HepG2 (cell line): ENCODE results near the gene ZIM2. TPM values are rescaled to one million over a fixed set of nuclear protein-coding genes. Genes with fewer than 3 reads are reported as not detected.

Source experiments
- ARNT ChIP-seq: fragments of 450-650 bp; IDR thresholded peaks from 2 replicates; pipeline ENCODE4 v1.6.1; 2017
- GABPB1 ChIP-seq: IDR thresholded peaks from 2 replicates; pipeline ENCODE4 v1.6.1; 2016; ENCODE audit warnings: mild to moderate bottlenecking, missing genetic modification reagents, moderate library complexity, missing compliant biosample characterization
- PHF21A ChIP-seq: sonication (generic); formaldehyde crosslinking; IDR thresholded peaks from 2 replicates; pipeline ENCODE4 v1.5.0; 2020; ENCODE audit warnings: mild to moderate bottlenecking, missing genetic modification reagents
- RAD21 ChIP-seq: fragments of 450-650 bp; formaldehyde crosslinking; IDR thresholded peaks from 2 replicates; pipeline ENCODE4 v1.5.0; 2020; ENCODE audit warnings: mild to moderate bottlenecking
- YEATS2 ChIP-seq: sonication (generic); formaldehyde crosslinking; IDR thresholded peaks from 2 replicates; pipeline ENCODE4 v1.4.0; 2020; ENCODE audit warnings: missing genetic modification reagents, borderline replicate concordance
- ZNF44 ChIP-seq: sonication (generic); formaldehyde crosslinking; IDR thresholded peaks from 2 replicates; pipeline ENCODE4 v1.5.1; 2020; ENCODE audit warnings: mild to moderate bottlenecking, missing genetic modification reagents
- ZNF557 ChIP-seq: sonication (generic); formaldehyde crosslinking; IDR thresholded peaks from 2 replicates; pipeline ENCODE4 v1.4.0; 2020; ENCODE audit warnings: missing genetic modification reagents
- ZNF660 ChIP-seq: sonication (generic); formaldehyde crosslinking; IDR thresholded peaks from 2 replicates; pipeline ENCODE4 v1.5.1; 2020; ENCODE audit warnings: mild to moderate bottlenecking, low read depth, missing genetic modification reagents, borderline replicate concordance
- ZNF83 ChIP-seq: sonication (generic); formaldehyde crosslinking; IDR thresholded peaks from 2 replicates; pipeline ENCODE4 v1.4.0; 2020; ENCODE audit warnings: missing genetic modification reagents, mild to moderate bottlenecking, borderline replicate concordance
- polyA plus RNA-seq, 8 experiments: library from polyadenylated mRNA; depleted of rRNA in 3 of 8; stranded (reverse) in 7 of 8; unstranded in 1 of 8; fragments of >200 nt; fragmentation: Illumina TruSeq in 4 of 8; extraction: Trizol in 4 of 8; gene quantifications; 2 replicates each; pipeline versions ENCODE4 v1.2.1 to v1.2.3, GENCODE V29; 2011 to 2016; ENCODE audit warnings: low read depth in 4 of 8, missing spikeins in 1 of 8, mixed read lengths in 1 of 8; ENCODE audit not compliant: insufficient read depth in 1 of 8
- total RNA-seq, 5 experiments: library from RNA; depleted of rRNA; stranded (reverse); fragments of >200 nt; fragmentation: Illumina TruSeq; extraction: Trizol; gene quantifications; 2 replicates each; pipeline ENCODE4 v1.2.3, GENCODE V29; 2016; ENCODE audit warnings: low read depth in 1 of 5
- TF ChIP-seq, protein P1 (sequence below): sonication (generic); formaldehyde crosslinking; conservative IDR thresholded peaks from 2 replicates; pipeline ENCODE4 v1.8.1; 2023; ENCODE audit warnings: missing genetic modification reagents
- TF ChIP-seq, protein P2 (sequence below): sonication (generic); formaldehyde crosslinking; IDR thresholded peaks from 2 replicates; pipeline ENCODE4 v1.4.0; 2020; ENCODE audit warnings: missing genetic modification reagents, borderline replicate concordance
- TF ChIP-seq, protein P3 (sequence below): IDR thresholded peaks from 2 replicates; pipeline ENCODE4 v1.6.1; 2016; ENCODE audit warnings: low read depth, missing genetic modification reagents, missing compliant biosample characterization
- TF ChIP-seq, protein P4 (sequence below), 2 experiments: sonication (generic) in 1 of 2; formaldehyde crosslinking in 1 of 2; IDR thresholded peaks; 2 replicates each; pipeline versions ENCODE4 v1.4.0 to v1.6.1; 2016 to 2020; ENCODE audit warnings: borderline replicate concordance in 1 of 2, low read depth in 1 of 2, mild to moderate bottlenecking in 1 of 2, missing genetic modification reagents in 1 of 2

Gene ZIM2
- total and polyA plus RNA-seq, 2 of the 13 experiments (the other 11 are each of a cell fraction or from before 2014, with no cell fraction given), result 7.2 to 10.3 TPM

DNA sequence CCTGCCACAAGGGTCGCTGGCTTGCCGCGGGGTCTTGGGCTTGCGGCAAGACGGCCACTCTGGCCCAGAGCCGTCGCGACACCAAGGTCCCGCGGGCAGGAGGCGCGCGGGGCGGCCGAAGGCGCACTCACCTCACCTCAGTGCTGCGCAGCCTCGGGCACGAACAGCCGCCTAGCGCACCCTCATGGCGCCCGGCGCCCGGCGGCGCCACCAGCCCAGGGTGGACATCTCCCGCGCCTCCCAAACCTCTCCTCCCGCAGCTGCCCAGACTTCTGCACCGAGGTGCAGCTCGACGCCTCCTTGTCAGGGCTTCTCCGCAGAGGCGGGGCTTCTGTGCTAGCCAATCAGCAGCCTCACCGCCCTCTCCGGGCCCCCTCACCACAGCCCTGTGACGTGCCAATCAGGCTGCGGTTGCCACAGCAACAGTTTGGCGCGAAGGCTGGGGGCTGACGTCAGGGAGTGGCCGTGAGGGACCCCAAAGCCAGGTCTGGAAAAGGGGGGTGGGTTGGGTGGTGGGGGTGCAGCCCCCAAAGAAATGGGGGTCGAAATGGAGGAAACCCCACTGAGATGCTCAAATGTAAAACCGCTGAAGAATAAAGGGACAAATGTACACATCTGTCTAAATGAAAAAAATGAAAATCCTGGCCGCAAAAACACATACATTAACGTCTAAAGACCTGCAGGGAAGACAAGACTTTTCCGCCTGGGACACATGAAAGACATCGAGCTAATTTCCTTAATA, at the start of gene ZIM2, which contains the start of gene PEG3 (continued):
- TF ChIP-seq, protein P1, sequence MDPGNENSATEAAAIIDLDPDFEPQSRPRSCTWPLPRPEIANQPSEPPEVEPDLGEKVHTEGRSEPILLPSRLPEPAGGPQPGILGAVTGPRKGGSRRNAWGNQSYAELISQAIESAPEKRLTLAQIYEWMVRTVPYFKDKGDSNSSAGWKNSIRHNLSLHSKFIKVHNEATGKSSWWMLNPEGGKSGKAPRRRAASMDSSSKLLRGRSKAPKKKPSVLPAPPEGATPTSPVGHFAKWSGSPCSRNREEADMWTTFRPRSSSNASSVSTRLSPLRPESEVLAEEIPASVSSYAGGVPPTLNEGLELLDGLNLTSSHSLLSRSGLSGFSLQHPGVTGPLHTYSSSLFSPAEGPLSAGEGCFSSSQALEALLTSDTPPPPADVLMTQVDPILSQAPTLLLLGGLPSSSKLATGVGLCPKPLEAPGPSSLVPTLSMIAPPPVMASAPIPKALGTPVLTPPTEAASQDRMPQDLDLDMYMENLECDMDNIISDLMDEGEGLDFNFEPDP (CRISPR knock-in tag), result no peak
- TF ChIP-seq, protein P2, sequence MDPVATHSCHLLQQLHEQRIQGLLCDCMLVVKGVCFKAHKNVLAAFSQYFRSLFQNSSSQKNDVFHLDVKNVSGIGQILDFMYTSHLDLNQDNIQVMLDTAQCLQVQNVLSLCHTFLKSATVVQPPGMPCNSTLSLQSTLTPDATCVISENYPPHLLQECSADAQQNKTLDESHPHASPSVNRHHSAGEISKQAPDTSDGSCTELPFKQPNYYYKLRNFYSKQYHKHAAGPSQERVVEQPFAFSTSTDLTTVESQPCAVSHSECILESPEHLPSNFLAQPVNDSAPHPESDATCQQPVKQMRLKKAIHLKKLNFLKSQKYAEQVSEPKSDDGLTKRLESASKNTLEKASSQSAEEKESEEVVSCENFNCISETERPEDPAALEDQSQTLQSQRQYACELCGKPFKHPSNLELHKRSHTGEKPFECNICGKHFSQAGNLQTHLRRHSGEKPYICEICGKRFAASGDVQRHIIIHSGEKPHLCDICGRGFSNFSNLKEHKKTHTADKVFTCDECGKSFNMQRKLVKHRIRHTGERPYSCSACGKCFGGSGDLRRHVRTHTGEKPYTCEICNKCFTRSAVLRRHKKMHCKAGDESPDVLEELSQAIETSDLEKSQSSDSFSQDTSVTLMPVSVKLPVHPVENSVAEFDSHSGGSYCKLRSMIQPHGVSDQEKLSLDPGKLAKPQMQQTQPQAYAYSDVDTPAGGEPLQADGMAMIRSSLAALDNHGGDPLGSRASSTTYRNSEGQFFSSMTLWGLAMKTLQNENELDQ, result no peak
- TF ChIP-seq ZNF83 (CRISPR knock-in tag), result no peak
- TF ChIP-seq ZNF660 (CRISPR knock-in tag), result no peak
- peak; percentile 44; the same call in 1 of the 2 replicates for TF ChIP-seq PHF21A (CRISPR knock-in tag)
- TF ChIP-seq ZNF557 (CRISPR knock-in tag), result no peak
- TF ChIP-seq, protein P3, sequence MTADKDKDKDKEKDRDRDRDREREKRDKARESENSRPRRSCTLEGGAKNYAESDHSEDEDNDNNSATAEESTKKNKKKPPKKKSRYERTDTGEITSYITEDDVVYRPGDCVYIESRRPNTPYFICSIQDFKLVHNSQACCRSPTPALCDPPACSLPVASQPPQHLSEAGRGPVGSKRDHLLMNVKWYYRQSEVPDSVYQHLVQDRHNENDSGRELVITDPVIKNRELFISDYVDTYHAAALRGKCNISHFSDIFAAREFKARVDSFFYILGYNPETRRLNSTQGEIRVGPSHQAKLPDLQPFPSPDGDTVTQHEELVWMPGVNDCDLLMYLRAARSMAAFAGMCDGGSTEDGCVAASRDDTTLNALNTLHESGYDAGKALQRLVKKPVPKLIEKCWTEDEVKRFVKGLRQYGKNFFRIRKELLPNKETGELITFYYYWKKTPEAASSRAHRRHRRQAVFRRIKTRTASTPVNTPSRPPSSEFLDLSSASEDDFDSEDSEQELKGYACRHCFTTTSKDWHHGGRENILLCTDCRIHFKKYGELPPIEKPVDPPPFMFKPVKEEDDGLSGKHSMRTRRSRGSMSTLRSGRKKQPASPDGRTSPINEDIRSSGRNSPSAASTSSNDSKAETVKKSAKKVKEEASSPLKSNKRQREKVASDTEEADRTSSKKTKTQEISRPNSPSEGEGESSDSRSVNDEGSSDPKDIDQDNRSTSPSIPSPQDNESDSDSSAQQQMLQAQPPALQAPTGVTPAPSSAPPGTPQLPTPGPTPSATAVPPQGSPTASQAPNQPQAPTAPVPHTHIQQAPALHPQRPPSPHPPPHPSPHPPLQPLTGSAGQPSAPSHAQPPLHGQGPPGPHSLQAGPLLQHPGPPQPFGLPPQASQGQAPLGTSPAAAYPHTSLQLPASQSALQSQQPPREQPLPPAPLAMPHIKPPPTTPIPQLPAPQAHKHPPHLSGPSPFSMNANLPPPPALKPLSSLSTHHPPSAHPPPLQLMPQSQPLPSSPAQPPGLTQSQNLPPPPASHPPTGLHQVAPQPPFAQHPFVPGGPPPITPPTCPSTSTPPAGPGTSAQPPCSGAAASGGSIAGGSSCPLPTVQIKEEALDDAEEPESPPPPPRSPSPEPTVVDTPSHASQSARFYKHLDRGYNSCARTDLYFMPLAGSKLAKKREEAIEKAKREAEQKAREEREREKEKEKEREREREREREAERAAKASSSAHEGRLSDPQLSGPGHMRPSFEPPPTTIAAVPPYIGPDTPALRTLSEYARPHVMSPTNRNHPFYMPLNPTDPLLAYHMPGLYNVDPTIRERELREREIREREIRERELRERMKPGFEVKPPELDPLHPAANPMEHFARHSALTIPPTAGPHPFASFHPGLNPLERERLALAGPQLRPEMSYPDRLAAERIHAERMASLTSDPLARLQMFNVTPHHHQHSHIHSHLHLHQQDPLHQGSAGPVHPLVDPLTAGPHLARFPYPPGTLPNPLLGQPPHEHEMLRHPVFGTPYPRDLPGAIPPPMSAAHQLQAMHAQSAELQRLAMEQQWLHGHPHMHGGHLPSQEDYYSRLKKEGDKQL (CRISPR knock-in tag), result no peak
- TF ChIP-seq GABPB1 (CRISPR knock-in tag), result peak; percentile 53; the same call in 1 of the 2 replicates
- TF ChIP-seq ZNF44, result no peak
- no peak for TF ChIP-seq YEATS2
- TF ChIP-seq, protein P4, sequence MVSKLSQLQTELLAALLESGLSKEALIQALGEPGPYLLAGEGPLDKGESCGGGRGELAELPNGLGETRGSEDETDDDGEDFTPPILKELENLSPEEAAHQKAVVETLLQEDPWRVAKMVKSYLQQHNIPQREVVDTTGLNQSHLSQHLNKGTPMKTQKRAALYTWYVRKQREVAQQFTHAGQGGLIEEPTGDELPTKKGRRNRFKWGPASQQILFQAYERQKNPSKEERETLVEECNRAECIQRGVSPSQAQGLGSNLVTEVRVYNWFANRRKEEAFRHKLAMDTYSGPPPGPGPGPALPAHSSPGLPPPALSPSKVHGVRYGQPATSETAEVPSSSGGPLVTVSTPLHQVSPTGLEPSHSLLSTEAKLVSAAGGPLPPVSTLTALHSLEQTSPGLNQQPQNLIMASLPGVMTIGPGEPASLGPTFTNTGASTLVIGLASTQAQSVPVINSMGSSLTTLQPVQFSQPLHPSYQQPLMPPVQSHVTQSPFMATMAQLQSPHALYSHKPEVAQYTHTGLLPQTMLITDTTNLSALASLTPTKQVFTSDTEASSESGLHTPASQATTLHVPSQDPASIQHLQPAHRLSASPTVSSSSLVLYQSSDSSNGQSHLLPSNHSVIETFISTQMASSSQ (IDR thresholded peaks at IDR 0.05; ENCODE audit: low read depth), result no peak
- TF ChIP-seq, protein P4 (CRISPR knock-in tag; IDR thresholded peaks at IDR 0.05; ENCODE audit: borderline replicate concordance), result no peak
- TF ChIP-seq ARNT, result no peak
- 0 out of 2 replicates have a peak, but pooled peaks have one; percentile 34 for TF ChIP-seq RAD21
